ENCODE results near the gene MECP2.

Gene MECP2

DNA sequence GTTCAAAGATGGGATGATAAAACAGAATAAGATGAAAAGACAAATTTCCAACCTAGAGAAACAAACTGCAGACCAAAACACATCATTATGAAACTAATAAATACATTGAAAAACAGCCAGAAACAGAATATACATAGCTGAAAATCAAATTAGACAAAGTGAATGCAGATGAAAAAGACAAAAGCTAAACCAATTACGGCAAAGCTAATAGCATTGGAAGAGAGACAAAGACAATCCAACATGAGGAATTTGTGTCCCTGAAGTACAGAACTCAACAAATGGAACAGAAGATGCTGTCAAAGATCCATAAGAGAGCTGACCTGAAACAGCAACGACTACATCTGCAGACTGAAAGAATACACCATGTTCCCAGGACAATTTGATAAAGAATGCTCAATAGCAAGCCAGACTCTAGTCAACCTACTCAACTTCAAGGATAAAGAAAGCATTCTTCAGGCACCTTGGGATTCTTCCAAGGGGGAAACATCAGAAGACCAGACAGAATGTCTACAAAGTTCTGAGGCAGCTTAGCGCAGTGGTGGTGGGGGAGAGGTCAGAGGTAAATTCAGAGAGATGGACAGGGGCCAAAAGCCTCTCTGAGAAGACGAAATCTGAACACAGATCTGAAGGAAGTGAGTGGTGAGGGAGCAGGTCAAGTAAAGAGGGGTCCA is 50.4 kb downstream of the MECP2 start:
- TF ChIP-seq, protein P1, sequence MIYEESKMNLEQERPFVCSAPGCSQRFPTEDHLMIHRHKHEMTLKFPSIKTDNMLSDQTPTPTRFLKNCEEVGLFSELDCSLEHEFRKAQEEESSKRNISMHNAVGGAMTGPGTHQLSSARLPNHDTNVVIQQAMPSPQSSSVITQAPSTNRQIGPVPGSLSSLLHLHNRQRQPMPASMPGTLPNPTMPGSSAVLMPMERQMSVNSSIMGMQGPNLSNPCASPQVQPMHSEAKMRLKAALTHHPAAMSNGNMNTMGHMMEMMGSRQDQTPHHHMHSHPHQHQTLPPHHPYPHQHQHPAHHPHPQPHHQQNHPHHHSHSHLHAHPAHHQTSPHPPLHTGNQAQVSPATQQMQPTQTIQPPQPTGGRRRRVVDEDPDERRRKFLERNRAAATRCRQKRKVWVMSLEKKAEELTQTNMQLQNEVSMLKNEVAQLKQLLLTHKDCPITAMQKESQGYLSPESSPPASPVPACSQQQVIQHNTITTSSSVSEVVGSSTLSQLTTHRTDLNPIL (CRISPR knock-in tag; IDR thresholded peaks at IDR 0.05; ENCODE audit: low read depth) = no peak
- TF ChIP-seq CSDC2 (CRISPR knock-in tag; IDR thresholded peaks at IDR 0.05) = no peak
- TF ChIP-seq ESRRG (CRISPR knock-in tag; IDR thresholded peaks at IDR 0.05) = no peak
- TF ChIP-seq TCF4 (CRISPR knock-in tag; IDR thresholded peaks at IDR 0.05; ENCODE audit: borderline replicate concordance) = peak; percentile 65; the same call in 1 of the 2 replicates
- TF ChIP-seq, protein P2, sequence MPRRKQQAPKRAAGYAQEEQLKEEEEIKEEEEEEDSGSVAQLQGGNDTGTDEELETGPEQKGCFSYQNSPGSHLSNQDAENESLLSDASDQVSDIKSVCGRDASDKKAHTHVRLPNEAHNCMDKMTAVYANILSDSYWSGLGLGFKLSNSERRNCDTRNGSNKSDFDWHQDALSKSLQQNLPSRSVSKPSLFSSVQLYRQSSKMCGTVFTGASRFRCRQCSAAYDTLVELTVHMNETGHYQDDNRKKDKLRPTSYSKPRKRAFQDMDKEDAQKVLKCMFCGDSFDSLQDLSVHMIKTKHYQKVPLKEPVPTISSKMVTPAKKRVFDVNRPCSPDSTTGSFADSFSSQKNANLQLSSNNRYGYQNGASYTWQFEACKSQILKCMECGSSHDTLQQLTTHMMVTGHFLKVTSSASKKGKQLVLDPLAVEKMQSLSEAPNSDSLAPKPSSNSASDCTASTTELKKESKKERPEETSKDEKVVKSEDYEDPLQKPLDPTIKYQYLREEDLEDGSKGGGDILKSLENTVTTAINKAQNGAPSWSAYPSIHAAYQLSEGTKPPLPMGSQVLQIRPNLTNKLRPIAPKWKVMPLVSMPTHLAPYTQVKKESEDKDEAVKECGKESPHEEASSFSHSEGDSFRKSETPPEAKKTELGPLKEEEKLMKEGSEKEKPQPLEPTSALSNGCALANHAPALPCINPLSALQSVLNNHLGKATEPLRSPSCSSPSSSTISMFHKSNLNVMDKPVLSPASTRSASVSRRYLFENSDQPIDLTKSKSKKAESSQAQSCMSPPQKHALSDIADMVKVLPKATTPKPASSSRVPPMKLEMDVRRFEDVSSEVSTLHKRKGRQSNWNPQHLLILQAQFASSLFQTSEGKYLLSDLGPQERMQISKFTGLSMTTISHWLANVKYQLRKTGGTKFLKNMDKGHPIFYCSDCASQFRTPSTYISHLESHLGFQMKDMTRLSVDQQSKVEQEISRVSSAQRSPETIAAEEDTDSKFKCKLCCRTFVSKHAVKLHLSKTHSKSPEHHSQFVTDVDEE (CRISPR knock-in tag; IDR thresholded peaks at IDR 0.05) = no peak
- TF ChIP-seq OSR1 (CRISPR knock-in tag; IDR thresholded peaks at IDR 0.05) = no peak
- TF ChIP-seq, protein P3, sequence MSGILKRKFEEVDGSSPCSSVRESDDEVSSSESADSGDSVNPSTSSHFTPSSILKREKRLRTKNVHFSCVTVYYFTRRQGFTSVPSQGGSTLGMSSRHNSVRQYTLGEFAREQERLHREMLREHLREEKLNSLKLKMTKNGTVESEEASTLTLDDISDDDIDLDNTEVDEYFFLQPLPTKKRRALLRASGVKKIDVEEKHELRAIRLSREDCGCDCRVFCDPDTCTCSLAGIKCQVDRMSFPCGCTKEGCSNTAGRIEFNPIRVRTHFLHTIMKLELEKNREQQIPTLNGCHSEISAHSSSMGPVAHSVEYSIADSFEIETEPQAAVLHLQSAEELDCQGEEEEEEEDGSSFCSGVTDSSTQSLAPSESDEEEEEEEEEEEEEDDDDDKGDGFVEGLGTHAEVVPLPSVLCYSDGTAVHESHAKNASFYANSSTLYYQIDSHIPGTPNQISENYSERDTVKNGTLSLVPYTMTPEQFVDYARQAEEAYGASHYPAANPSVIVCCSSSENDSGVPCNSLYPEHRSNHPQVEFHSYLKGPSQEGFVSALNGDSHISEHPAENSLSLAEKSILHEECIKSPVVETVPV (CRISPR knock-in tag; IDR thresholded peaks at IDR 0.05) = no peak
- TF ChIP-seq, protein P4, sequence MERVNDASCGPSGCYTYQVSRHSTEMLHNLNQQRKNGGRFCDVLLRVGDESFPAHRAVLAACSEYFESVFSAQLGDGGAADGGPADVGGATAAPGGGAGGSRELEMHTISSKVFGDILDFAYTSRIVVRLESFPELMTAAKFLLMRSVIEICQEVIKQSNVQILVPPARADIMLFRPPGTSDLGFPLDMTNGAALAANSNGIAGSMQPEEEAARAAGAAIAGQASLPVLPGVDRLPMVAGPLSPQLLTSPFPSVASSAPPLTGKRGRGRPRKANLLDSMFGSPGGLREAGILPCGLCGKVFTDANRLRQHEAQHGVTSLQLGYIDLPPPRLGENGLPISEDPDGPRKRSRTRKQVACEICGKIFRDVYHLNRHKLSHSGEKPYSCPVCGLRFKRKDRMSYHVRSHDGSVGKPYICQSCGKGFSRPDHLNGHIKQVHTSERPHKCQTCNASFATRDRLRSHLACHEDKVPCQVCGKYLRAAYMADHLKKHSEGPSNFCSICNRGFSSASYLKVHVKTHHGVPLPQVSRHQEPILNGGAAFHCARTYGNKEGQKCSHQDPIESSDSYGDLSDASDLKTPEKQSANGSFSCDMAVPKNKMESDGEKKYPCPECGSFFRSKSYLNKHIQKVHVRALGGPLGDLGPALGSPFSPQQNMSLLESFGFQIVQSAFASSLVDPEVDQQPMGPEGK (CRISPR knock-in tag; IDR thresholded peaks at IDR 0.05; ENCODE audit: borderline replicate concordance) = no peak
- peak; percentile 40; the same call in 1 of the 2 replicates for TF ChIP-seq ISL1 (CRISPR knock-in tag; IDR thresholded peaks at IDR 0.05)
- peak; percentile 31 for ATAC-seq

DNA sequence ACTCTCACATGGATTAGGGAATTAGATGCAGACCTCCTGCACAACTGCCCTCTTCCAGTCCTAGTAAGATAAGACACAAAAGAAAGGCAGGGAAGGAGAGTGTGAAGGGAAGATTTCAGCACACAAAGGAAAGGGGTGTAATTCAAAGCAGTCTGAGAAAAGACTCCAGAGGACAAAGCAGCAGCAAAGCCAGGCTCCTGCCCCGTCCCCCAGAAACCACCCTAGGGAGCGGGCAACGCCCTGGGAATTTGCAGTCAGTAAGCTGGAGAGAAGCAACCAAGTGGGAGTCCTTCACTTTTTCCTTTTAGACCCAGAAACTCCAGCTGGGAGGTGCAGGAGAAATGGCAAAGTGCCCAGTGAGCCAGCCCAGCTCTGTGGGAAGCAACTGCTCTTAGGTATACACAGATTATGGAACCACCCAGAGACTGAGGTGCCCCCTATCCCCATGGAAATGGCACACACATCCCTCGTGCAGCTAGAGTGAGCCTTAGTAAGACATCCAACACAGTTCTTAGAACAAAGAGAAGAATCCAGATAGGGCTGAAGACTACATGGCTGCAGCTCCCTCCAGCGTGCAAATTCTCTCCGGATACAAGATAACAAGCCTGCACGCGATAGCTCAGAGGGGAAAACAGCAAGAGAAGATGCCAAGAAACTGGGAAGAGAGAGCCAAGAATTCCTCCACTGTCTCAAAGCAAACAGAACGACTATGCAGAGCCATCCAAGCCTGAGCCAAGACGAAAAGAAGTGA is 51.3 kb downstream of the MECP2 start:
- ATAC-seq = peak; percentile 69
- TF ChIP-seq, protein P2 (CRISPR knock-in tag; IDR thresholded peaks at IDR 0.05) = no peak
- no peak for TF ChIP-seq SNAI2 (CRISPR knock-in tag; IDR thresholded peaks at IDR 0.05)
- TF ChIP-seq, protein P5, sequence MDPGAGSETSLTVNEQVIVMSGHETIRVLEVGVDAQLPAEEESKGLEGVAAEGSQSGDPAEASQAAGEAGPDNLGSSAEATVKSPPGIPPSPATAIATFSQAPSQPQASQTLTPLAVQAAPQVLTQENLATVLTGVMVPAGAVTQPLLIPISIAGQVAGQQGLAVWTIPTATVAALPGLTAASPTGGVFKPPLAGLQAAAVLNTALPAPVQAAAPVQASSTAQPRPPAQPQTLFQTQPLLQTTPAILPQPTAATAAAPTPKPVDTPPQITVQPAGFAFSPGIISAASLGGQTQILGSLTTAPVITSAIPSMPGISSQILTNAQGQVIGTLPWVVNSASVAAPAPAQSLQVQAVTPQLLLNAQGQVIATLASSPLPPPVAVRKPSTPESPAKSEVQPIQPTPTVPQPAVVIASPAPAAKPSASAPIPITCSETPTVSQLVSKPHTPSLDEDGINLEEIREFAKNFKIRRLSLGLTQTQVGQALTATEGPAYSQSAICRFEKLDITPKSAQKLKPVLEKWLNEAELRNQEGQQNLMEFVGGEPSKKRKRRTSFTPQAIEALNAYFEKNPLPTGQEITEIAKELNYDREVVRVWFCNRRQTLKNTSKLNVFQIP (CRISPR knock-in tag; IDR thresholded peaks at IDR 0.05; ENCODE audit: borderline replicate concordance, low read depth) = no peak
- TF ChIP-seq ZFP3 (CRISPR knock-in tag; IDR thresholded peaks at IDR 0.05) = no peak
- TF ChIP-seq, protein P3 (CRISPR knock-in tag; IDR thresholded peaks at IDR 0.05) = no peak
- TF ChIP-seq, protein P1 (CRISPR knock-in tag; IDR thresholded peaks at IDR 0.05; ENCODE audit: low read depth) = no peak
- no peak for TF ChIP-seq RARB (CRISPR knock-in tag; IDR thresholded peaks at IDR 0.05)
- TF ChIP-seq ZFP30 (CRISPR knock-in tag; IDR thresholded peaks at IDR 0.05) = no peak
- no peak for TF ChIP-seq ZNF565 (CRISPR knock-in tag; conservative IDR thresholded peaks at IDR 0.05; ENCODE audit: low read depth)
- TF ChIP-seq, protein P4 (CRISPR knock-in tag; IDR thresholded peaks at IDR 0.05; ENCODE audit: borderline replicate concordance) = no peak
- no peak for TF ChIP-seq PPARA (CRISPR knock-in tag; IDR thresholded peaks at IDR 0.05; ENCODE audit: borderline replicate concordance)
- no peak for TF ChIP-seq ZNF8 (CRISPR knock-in tag; IDR thresholded peaks at IDR 0.05)
- no peak for TF ChIP-seq ZC3H10 (CRISPR knock-in tag; IDR thresholded peaks at IDR 0.05)
- no peak for TF ChIP-seq BACH2 (CRISPR knock-in tag; IDR thresholded peaks at IDR 0.05; ENCODE audit: borderline replicate concordance)
- no peak for TF ChIP-seq CSDC2 (CRISPR knock-in tag; IDR thresholded peaks at IDR 0.05)
- no peak for TF ChIP-seq ESRRG (CRISPR knock-in tag; IDR thresholded peaks at IDR 0.05)
- no peak for TF ChIP-seq OSR1 (CRISPR knock-in tag; IDR thresholded peaks at IDR 0.05)

Measured in SK-N-SH treated with all-trans-retinoic acid at 6 μM for 48 hours (cell line).